ENCODE measurements around the gene HELLS. TPM values are rescaled to one million over a fixed set of nuclear protein-coding genes. Genes with fewer than 3 reads are reported as not detected.

Gene HELLS
- total RNA-seq, 3 donors from 2014 or later, result 6.4 to 33.2 (median 11.6) TPM

DNA sequence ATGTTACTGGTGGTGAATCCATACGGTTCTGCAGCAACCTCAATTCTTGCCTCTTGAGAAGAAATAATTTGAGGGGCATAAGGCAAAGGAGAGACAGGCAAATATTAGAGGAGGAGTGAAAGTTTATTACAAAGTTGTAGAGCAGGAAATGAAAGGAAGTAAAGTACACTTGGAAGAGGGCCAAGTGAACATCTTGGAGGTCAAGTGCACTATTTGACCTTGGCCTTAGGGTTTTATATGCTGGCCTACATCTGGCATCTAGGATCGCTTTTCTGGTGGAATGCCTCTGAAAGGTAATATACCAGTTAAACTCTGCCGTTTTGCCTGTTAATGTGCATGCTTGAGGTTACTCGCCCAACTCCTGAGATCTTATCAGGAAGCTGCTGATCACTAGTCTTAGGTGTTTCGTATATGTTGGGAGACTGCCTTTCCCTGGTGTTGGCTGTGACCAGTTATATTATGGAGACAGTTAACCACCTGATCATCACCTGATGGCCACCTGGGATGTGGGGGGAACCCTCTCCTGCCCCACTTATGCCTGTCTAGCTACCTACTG lies 71.9 kb downstream of the HELLS start:
- intact Hi-C loops (cut with DNase I, micrococcal nuclease), result no loop called here
- no peaks in the 10 kb centered on the region for H3K36me3 ChIP-seq (ENCODE audit: low read depth)
- no peak overlapping the region for H3K4me3 ChIP-seq
- no peak for DNase-seq
- no peak for ATAC-seq
- H3K9me3 ChIP-seq, result no peaks in the 10 kb centered on the region
- TF ChIP-seq CTCF (IDR thresholded peaks at IDR 0.05), result no peak
- H3K4me1 ChIP-seq (ENCODE audit: low read depth), result no peaks in the 10 kb centered on the region

- ATAC-seq (no peak), DNase-seq (no peak)
- no peaks in the 10 kb centered on the region for H3K9me3 ChIP-seq
- intact Hi-C loops (cut with DNase I, micrococcal nuclease), result no loop called here
- TF ChIP-seq CTCF (IDR thresholded peaks at IDR 0.05), result no peak
- no peaks in the 10 kb centered on the region for H3K4me1 ChIP-seq (ENCODE audit: low read depth)
- no peaks in the 10 kb centered on the region for H3K36me3 ChIP-seq (ENCODE audit: low read depth)
- no peak overlapping the region for H3K4me3 ChIP-seq
Observed at GRCh38 chr10:94622666-94623205, 77.1 kb downstream of the HELLS start.

GRCh38 chr10:94623572-94623971 lies 78.0 kb downstream of the HELLS start:
- intact Hi-C loops (cut with DNase I, micrococcal nuclease), result no loop called here
- H3K36me3 ChIP-seq (ENCODE audit: low read depth), result no peaks in the 10 kb centered on the region
- DNase-seq (no peak), ATAC-seq (no peak)
- TF ChIP-seq CTCF (IDR thresholded peaks at IDR 0.05), result no peak
- H3K9me3 ChIP-seq, result no peaks in the 10 kb centered on the region
- no peaks in the 10 kb centered on the region for H3K4me1 ChIP-seq (ENCODE audit: low read depth)
- H3K4me3 ChIP-seq, result no peak overlapping the region

GRCh38 chr10:94626476-94626875 lies 80.9 kb downstream of the HELLS start:
- no peak for TF ChIP-seq CTCF (IDR thresholded peaks at IDR 0.05)
- ATAC-seq, result no peak
- no peak overlapping the region for H3K4me3 ChIP-seq
- no peaks in the 10 kb centered on the region for H3K36me3 ChIP-seq (ENCODE audit: low read depth)
- no peaks in the 10 kb centered on the region for H3K9me3 ChIP-seq
- DNase-seq, result no peak
- H3K4me1 ChIP-seq (ENCODE audit: low read depth), result no peaks in the 10 kb centered on the region
- intact Hi-C loops (cut with DNase I, micrococcal nuclease), result no loop called here

- Histone ChIP-seq H3K4me1 (ENCODE audit: low read depth) (no peaks in the 10 kb centered on the region), H3K4me3 (no peak overlapping the region), H3K36me3 (ENCODE audit: low read depth) (no peaks in the 10 kb centered on the region), H3K9me3 (peaks cover 2% of the 10 kb centered on the region)
- intact Hi-C loops (cut with DNase I, micrococcal nuclease), result no loop called here
- ATAC-seq, result no peak
- TF ChIP-seq CTCF (IDR thresholded peaks at IDR 0.05), result no peak
- no peak for DNase-seq
Observed at GRCh38 chr10:94627511-94627910, 81.9 kb downstream of the HELLS start.
